HepG2 (cell line): Measurements from ENCODE around the gene PCDHB3.

Experiments
- CTCF ChIP-seq: sonication (generic); formaldehyde crosslinking; IDR thresholded peaks from 2 replicates; pipeline ENCODE4 v1.5.0; 2020; ENCODE audit warnings: mild to moderate bottlenecking, missing genetic modification reagents, moderate library complexity
- GABPB1 ChIP-seq: IDR thresholded peaks from 2 replicates; pipeline ENCODE4 v1.6.1; 2016; ENCODE audit warnings: mild to moderate bottlenecking, missing genetic modification reagents, moderate library complexity, missing compliant biosample characterization
- SMC3 ChIP-seq: IDR thresholded peaks from 2 replicates; pipeline ENCODE4 v1.6.1; 2011; ENCODE audit warnings: low read length, improper control_type of control experiment
- ZBTB1 ChIP-seq: sonication (generic); formaldehyde crosslinking; IDR thresholded peaks from 2 replicates; pipeline ENCODE4 v1.4.0; 2020; ENCODE audit warnings: missing genetic modification reagents, borderline replicate concordance
- ZFP62 ChIP-seq: sonication (generic); formaldehyde crosslinking; IDR thresholded peaks from 2 replicates; pipeline ENCODE4 v1.4.0; 2020; ENCODE audit warnings: missing genetic modification reagents
- TF ChIP-seq, protein P1 (sequence below): sonication (generic); formaldehyde crosslinking; IDR thresholded peaks from 2 replicates; pipeline ENCODE4 v1.4.0; 2020; ENCODE audit warnings: mild to moderate bottlenecking, missing genetic modification reagents
- TF ChIP-seq, protein P2 (sequence below): sonication (generic); formaldehyde crosslinking; conservative IDR thresholded peaks from 2 replicates; pipeline ENCODE4 v1.4.0; 2020; ENCODE audit warnings: missing genetic modification reagents

DNA sequence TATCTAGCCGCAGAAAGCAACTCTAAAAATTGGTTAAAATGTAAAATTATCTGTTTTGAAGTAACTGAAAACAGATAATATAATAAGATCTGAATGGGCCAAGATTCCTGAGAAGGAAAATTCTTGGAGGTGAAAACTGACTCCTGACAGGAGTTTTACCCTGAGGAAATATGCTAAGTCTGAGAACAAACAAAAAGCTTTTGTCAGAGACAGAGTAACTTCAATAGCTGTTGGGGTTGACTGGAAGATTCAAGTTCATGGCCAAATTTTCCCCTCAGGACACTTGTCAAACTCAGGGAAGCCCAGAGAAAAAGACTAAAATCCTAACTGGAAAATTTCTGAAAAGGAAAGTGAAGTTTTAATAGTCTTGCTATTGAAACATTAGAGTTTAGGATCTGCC lies 27.0 kb downstream of the PCDHB3 start:
- no peak for TF ChIP-seq SMC3
- TF ChIP-seq, protein P1, sequence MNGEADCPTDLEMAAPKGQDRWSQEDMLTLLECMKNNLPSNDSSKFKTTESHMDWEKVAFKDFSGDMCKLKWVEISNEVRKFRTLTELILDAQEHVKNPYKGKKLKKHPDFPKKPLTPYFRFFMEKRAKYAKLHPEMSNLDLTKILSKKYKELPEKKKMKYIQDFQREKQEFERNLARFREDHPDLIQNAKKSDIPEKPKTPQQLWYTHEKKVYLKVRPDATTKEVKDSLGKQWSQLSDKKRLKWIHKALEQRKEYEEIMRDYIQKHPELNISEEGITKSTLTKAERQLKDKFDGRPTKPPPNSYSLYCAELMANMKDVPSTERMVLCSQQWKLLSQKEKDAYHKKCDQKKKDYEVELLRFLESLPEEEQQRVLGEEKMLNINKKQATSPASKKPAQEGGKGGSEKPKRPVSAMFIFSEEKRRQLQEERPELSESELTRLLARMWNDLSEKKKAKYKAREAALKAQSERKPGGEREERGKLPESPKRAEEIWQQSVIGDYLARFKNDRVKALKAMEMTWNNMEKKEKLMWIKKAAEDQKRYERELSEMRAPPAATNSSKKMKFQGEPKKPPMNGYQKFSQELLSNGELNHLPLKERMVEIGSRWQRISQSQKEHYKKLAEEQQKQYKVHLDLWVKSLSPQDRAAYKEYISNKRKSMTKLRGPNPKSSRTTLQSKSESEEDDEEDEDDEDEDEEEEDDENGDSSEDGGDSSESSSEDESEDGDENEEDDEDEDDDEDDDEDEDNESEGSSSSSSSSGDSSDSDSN (CRISPR knock-in tag) = no peak
- TF ChIP-seq CTCF (CRISPR knock-in tag) = no peak
- no peak for TF ChIP-seq ZFP62 (CRISPR knock-in tag)
- TF ChIP-seq, protein P2, sequence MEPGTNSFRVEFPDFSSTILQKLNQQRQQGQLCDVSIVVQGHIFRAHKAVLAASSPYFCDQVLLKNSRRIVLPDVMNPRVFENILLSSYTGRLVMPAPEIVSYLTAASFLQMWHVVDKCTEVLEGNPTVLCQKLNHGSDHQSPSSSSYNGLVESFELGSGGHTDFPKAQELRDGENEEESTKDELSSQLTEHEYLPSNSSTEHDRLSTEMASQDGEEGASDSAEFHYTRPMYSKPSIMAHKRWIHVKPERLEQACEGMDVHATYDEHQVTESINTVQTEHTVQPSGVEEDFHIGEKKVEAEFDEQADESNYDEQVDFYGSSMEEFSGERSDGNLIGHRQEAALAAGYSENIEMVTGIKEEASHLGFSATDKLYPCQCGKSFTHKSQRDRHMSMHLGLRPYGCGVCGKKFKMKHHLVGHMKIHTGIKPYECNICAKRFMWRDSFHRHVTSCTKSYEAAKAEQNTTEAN = no peak
- no peak for TF ChIP-seq GABPB1
- no peak for TF ChIP-seq ZBTB1 (CRISPR knock-in tag)
